Choroid plexus epithelial cell (primary cell): Measurements from ENCODE around the gene IL4R.

ENCODE experiments used
- DNase-seq: peaks from one replicate; pipeline ENCODE4 v3.0.0-alpha.2; 2010; ENCODE audit warnings: low read depth
- H3K4me3 ChIP-seq: 2 replicates; pipeline ENCODE4 v1.5.1; 2011; ENCODE audit warnings: low read depth, mild to moderate bottlenecking, control low read depth, low read length, moderate library complexity
- CTCF ChIP-seq: conservative IDR thresholded peaks from 2 replicates; pipeline ENCODE4 v1.5.1; 2011; ENCODE audit warnings: low read depth, mild to moderate bottlenecking, control low read depth, inconsistent platforms, low read length, moderate library complexity

Gene IL4R

GRCh38 chr16:27341549-27341948, 27.8 kb downstream of the IL4R start:
- no peak overlapping the region for H3K4me3 ChIP-seq
- no peak for TF ChIP-seq CTCF
- DNase-seq = no peak

DNA sequence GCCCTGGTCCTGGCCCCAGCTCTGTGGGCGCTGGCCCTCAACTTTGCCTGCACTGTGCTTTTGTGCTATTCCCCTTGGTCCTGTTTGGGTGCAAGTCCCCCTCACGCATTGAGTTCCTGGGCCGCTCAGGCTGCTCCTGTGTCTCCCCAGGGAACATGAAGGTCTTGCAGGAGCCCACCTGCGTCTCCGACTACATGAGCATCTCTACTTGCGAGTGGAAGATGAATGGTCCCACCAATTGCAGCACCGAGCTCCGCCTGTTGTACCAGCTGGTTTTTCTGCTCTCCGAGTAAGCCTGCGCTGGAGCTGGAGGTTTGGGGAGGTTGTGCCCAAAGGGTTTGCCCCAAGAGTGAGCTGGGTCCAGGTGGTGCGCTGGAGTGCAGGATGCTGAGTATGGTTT, 28.2 kb downstream of the IL4R start:
- DNase-seq = no peak
- TF ChIP-seq CTCF = no peak
- no peak overlapping the region for H3K4me3 ChIP-seq

- DNase-seq = no peak
- TF ChIP-seq CTCF = no peak
- H3K4me3 ChIP-seq = no peak overlapping the region
Measured at GRCh38 chr16:27344721-27345120, 30.9 kb downstream of the IL4R start.

DNA sequence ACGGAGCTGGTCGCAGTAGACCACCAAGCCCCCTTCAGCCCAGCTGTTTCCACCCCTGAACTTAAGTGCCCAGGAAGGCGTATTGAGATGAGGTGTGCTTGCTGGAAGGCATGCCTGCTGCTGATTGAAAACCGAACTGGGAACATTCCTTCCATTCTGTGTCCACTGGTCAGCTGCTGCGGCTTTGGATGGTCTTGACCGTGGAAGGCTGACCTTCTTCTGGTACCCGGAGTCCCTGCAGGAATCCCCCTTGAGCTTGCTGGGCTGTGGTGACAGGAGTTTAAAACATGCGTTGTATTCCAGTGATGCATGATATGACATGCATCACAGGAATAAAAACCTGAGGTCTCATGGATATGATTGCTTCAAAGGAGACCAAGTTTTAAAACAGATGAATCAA, 31.4 kb downstream of the IL4R start:
- no peak overlapping the region for H3K4me3 ChIP-seq
- no peak for DNase-seq
- no peak for TF ChIP-seq CTCF

GRCh38 chr16:27346819-27347218, 33.0 kb downstream of the IL4R start:
- TF ChIP-seq CTCF = no peak
- DNase-seq = no peak
- H3K4me3 ChIP-seq = no peak overlapping the region

DNA sequence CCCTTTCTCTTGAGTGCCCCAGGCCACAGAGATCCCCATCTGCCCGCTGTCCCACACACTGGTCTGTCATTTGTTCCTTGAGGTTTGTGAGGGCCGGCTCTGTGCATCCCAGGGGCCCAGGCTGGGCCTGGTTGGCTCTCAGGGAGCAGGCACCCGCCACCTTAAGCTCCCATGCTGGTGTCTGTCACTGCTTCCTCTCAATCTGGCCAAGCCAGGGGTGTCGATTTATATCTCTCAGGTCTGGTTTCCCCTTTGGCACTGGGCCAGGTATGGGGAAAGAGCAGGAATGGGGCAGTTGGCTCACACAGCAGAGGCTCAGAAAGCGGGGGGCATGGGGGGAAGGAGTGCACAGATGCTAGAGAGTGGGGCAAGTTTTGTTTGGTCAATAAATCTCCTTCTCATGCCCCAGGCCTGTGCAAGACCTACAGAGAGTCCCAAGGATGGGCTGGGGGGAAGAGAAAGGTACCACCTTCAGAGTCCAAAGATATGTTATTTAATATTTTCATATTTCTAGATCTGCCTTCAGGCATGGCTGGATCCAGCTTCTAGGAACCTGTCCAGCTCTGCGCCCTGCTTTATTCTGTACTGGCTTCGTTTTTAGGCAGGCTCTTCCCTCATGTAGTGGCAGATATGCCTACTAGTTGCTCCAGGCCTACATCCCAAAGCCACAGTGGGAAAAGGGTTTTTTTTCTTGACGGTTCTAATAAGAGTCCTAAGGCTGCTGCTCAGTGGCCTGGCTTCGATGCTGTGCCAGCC, 34.3 kb downstream of the IL4R start:
- no peak overlapping the region for H3K4me3 ChIP-seq
- no peak for DNase-seq
- TF ChIP-seq CTCF = no peak

- TF ChIP-seq CTCF = no peak
Measured at GRCh38 chr16:27349276-27349675, 35.5 kb downstream of the IL4R start.

More at GRCh38 chr16:27349276-27349675, 35.5 kb downstream of the IL4R start:
- no peak overlapping the region for H3K4me3 ChIP-seq
- no peak for DNase-seq
